Neural cell (in vitro differentiated cells): ENCODE results near the gene ARAP2.

ENCODE experiments used
- CTCF ChIP-seq: fragments of 450-650 bp; IDR thresholded peaks from 2 replicates; pipeline ENCODE4 v1.5.1; 2014; ENCODE audit warnings: antibody characterized with exemption, mild to moderate bottlenecking, moderate library complexity; ENCODE audit not compliant: poor library complexity, severe bottlenecking
- TAF1 ChIP-seq: IDR thresholded peaks from 2 replicates; pipeline ENCODE4 v1.6.1; 2012; ENCODE audit warnings: low read depth
- TF ChIP-seq, protein P1 (sequence below): IDR thresholded peaks from 2 replicates; pipeline ENCODE4 v1.6.1; 2012; ENCODE audit warnings: borderline replicate concordance

GRCh38 chr4:36056136-36056535 lies 188.2 kb downstream of the ARAP2 start:
- TF ChIP-seq, protein P1, sequence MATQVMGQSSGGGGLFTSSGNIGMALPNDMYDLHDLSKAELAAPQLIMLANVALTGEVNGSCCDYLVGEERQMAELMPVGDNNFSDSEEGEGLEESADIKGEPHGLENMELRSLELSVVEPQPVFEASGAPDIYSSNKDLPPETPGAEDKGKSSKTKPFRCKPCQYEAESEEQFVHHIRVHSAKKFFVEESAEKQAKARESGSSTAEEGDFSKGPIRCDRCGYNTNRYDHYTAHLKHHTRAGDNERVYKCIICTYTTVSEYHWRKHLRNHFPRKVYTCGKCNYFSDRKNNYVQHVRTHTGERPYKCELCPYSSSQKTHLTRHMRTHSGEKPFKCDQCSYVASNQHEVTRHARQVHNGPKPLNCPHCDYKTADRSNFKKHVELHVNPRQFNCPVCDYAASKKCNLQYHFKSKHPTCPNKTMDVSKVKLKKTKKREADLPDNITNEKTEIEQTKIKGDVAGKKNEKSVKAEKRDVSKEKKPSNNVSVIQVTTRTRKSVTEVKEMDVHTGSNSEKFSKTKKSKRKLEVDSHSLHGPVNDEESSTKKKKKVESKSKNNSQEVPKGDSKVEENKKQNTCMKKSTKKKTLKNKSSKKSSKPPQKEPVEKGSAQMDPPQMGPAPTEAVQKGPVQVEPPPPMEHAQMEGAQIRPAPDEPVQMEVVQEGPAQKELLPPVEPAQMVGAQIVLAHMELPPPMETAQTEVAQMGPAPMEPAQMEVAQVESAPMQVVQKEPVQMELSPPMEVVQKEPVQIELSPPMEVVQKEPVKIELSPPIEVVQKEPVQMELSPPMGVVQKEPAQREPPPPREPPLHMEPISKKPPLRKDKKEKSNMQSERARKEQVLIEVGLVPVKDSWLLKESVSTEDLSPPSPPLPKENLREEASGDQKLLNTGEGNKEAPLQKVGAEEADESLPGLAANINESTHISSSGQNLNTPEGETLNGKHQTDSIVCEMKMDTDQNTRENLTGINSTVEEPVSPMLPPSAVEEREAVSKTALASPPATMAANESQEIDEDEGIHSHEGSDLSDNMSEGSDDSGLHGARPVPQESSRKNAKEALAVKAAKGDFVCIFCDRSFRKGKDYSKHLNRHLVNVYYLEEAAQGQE = no peak
- TF ChIP-seq CTCF (no peak), TAF1 (no peak)
